HCT116 (cell line): Measurements from ENCODE around the gene DIP2C.

Experiments
- ATF3 ChIP-seq: IDR thresholded peaks from 2 replicates; pipeline ENCODE4 v1.6.1; 2012
- CTCF ChIP-seq, 3 experiments: fragments of 200-600 bp in 1 of 3; sonication (generic) in 1 of 3; IDR thresholded peaks in 2 of 3; conservative IDR thresholded peaks in 1 of 3; 2 replicates each; pipeline ENCODE4 v1.5.1; 2012 to 2017; ENCODE audit warnings: low read depth in 2 of 3, low read length in 2 of 3, antibody characterized with exemption in 1 of 3, borderline replicate concordance in 1 of 3, control low read depth in 1 of 3, mild to moderate bottlenecking in 1 of 3, mixed read lengths in 1 of 3, mixed run types in 1 of 3, moderate library complexity in 1 of 3; ENCODE audit not compliant: insufficient read depth in 1 of 3
- POLR2A ChIP-seq: IDR thresholded peaks from 2 replicates; pipeline ENCODE4 v1.7.0; 2011; ENCODE audit warnings: borderline replicate concordance; ENCODE audit not compliant: insufficient read depth, insufficient read length; ENCODE audit errors: extremely low read depth
- SP1 ChIP-seq: IDR thresholded peaks from 2 replicates; pipeline ENCODE4 v1.6.1; 2012; ENCODE audit warnings: low read depth

- TF ChIP-seq CTCF (IDR thresholded peaks at IDR 0.05 in 2 of 3, conservative IDR thresholded peaks at IDR 0.05 in 1 of 3; ENCODE audit: borderline replicate concordance in 1 of 3, insufficient read depth in 1 of 3, low read depth in 2 of 3, low read length in 2 of 3), result no peak
- no peak for TF ChIP-seq SP1
- no peak for TF ChIP-seq POLR2A
- TF ChIP-seq ATF3, result no peak
These were observed 191.5 kb downstream of the DIP2C start for GRCh38 chr10:497898-498451.
